LNCaP clone FGC (cell line): ENCODE measurements around the gene SNTB2.

Source experiments
- DNase-seq: peaks from one replicate; pipeline ENCODE4 v3.0.0-alpha.2; 2011; ENCODE audit warnings: low read depth
- H3K4me3 ChIP-seq: 2 replicates; pipeline ENCODE4 v1.5.1; 2011; ENCODE audit warnings: mild to moderate bottlenecking, low read depth, low read length, control low read depth
- TF ChIP-seq, protein P1 (sequence below): IDR thresholded peaks from 2 replicates; pipeline ENCODE4 v1.5.1; 2012; ENCODE audit warnings: mild to moderate bottlenecking; ENCODE audit not compliant: control insufficient read depth, insufficient read depth; ENCODE audit errors: extremely low read depth

SNTB2 gene

DNA sequence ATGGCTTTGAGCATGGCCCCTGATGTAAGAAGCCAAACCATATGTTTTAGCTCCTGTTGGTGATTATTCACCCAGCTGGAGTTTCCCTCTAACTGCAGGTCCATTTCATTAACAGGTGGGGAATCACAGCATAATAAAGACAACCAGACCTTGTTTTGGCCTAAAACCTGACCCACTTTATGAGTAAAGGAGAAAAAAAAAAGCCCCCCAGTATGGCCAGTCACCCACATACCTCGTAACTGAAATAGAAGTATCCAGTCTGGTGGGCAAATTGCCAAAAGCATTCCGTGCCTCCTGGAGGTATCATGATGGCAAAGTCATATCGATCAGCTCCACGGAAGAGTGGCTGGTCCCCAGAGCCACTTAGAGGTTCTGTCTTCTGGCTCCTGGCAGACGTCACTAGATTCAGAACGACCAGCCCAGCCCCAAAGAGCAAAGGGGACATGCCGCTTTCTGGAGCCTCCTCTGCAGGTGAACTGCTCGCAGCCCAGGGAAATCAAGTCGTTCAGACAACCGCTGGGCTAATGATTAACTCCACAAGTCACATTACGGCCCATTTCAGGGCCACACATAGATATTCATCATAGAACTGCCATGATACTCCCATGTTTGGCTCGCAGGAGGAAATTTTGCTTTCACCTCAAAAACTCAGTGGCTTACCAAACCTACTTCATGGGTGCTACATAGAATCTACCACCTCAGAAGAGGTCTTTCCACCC lies 164.5 kb downstream of the SNTB2 start, which contains the start of gene TMED6:
Gene TMED6, minus strand, starts transcription at position 478 of the 719 bp plus-strand sequence. Its CDS starts 33 bp downstream, at position 445.
- no peak within 1 kb of the TSS for H3K4me3 ChIP-seq
- DNase-seq, result no peak
- TF ChIP-seq, protein P1, sequence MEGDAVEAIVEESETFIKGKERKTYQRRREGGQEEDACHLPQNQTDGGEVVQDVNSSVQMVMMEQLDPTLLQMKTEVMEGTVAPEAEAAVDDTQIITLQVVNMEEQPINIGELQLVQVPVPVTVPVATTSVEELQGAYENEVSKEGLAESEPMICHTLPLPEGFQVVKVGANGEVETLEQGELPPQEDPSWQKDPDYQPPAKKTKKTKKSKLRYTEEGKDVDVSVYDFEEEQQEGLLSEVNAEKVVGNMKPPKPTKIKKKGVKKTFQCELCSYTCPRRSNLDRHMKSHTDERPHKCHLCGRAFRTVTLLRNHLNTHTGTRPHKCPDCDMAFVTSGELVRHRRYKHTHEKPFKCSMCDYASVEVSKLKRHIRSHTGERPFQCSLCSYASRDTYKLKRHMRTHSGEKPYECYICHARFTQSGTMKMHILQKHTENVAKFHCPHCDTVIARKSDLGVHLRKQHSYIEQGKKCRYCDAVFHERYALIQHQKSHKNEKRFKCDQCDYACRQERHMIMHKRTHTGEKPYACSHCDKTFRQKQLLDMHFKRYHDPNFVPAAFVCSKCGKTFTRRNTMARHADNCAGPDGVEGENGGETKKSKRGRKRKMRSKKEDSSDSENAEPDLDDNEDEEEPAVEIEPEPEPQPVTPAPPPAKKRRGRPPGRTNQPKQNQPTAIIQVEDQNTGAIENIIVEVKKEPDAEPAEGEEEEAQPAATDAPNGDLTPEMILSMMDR, result no peak
